Prostate gland (tissue), 1 donor: ENCODE data around the gene SRRM3.
"Not testable (repeated sequence)": the region's sequence is repeated elsewhere in the genome, so short reads cannot be mapped to it uniquely, and the experiment has no call there.

Source experiments
- POLR2A ChIP-seq: fragments of 450-650 bp; IDR thresholded peaks from one replicate; pipeline ENCODE4 v1.6.1; 2016; ENCODE audit warnings: antibody characterized with exemption, mild to moderate bottlenecking
- POLR2AphosphoS5 ChIP-seq: sonication (generic); formaldehyde crosslinking; IDR thresholded peaks from one replicate; pipeline ENCODE4 v1.6.1; 2017; ENCODE audit warnings: antibody characterized with exemption

GRCh38 chr7:76158416-76158815 lies 43.3 kb upstream of the SRRM3 start:
- not testable (repeated sequence) for TF ChIP-seq POLR2A, POLR2AphosphoS5
